ENCODE data around the gene DUSP15.

DNA sequence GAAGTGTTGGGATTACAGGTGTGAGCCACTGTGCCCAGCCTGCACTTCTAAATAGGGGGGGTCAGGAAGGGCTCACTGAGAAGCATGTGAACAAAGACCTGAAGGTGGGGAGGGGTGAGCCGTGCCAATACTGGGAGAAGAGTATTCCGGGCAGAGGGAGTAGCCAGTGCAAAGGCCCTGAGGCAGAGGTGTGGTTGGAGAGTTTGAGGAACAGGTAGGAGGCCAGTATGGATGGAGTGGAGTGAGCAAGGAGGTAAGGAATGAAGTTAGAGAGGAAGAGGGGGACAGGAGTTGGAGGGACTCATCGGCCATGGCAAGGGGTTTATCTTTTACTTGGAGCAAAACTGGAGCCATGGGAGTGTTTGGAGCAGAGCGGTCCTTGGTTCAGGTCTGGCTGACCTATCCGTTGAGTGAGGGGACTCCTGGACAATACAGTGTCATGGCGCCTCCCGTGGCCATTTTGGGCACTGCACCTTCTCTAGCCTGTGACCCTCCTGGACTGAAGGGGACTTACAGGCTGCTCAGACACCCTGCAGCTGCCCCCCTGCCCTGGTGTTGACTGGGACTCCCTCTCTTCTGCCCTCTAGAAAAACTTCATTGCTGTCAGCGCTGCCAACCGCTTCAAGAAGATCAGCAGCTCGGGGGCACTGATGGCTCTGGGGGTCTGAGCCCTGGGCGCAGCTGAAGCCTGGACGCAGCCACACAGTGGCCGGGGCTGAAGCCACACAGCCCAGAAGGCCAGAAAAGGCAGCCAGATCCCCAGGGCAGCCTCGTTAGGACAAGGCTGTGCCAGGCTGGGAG, 37.0 kb downstream of the DUSP15 start:
- TF ChIP-seq EZH2phosphoT487 (conservative IDR thresholded peaks at IDR 0.05; ENCODE audit: low read length) = no peak
- TF ChIP-seq, protein P1, sequence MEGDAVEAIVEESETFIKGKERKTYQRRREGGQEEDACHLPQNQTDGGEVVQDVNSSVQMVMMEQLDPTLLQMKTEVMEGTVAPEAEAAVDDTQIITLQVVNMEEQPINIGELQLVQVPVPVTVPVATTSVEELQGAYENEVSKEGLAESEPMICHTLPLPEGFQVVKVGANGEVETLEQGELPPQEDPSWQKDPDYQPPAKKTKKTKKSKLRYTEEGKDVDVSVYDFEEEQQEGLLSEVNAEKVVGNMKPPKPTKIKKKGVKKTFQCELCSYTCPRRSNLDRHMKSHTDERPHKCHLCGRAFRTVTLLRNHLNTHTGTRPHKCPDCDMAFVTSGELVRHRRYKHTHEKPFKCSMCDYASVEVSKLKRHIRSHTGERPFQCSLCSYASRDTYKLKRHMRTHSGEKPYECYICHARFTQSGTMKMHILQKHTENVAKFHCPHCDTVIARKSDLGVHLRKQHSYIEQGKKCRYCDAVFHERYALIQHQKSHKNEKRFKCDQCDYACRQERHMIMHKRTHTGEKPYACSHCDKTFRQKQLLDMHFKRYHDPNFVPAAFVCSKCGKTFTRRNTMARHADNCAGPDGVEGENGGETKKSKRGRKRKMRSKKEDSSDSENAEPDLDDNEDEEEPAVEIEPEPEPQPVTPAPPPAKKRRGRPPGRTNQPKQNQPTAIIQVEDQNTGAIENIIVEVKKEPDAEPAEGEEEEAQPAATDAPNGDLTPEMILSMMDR (IDR thresholded peaks at IDR 0.05; ENCODE audit: insufficient read depth, low read length, poor library complexity, severe bottlenecking) = peak; percentile 73

Measured in SU-DHL-6 (cell line).